T-cell (primary cell): ENCODE results near the gene DIMT1. TPM values are rescaled to one million over a fixed set of nuclear protein-coding genes. Genes with fewer than 3 reads are reported as not detected.

ENCODE experiments used
- ATAC-seq, 4 experiments: fragments of 200-7000 bp in 3 of 4; fragments of 150-1000 bp in 1 of 4; cut with Tn5 transposase; replicated peaks in 1 of 4; 1 replicate in 3 of 4; 2 replicates in 1 of 4; pipeline ENCODE4 v1.10.0; 2021; ENCODE audit warnings: moderate library complexity in 3 of 4, mild to moderate bottlenecking in 2 of 4, moderate number of reproducible peaks in 1 of 4
- CTCF ChIA-PET, 2 donors: fragments of 300-600 bp; sonication (Branson Sonifier 250); formaldehyde crosslinking; loops; one replicate each; lab custom pipeline; 2022; ENCODE audit warnings: antibody characterized with exemption in 2 of 2; lab: Charles Lee
- POLR2A ChIA-PET, 2 donors: fragments of 300-600 bp; sonication (Branson Sonifier 250); formaldehyde crosslinking; loops; one replicate each; lab custom pipeline; 2022; ENCODE audit warnings: antibody characterized with exemption in 2 of 2; lab: Charles Lee
- DNase-seq, 35 experiments: peaks; one replicate each; pipeline versions ENCODE4 v3.0.0 to v3.0.0-alpha.2; 2013 to 2023
- H3K27ac ChIP-seq: one replicate; pipeline ENCODE4 v1.5.1; 2013; ENCODE audit warnings: low read length
- H3K27me3 ChIP-seq, 2 experiments: replicated peaks in 1 of 2; 1 replicate in 1 of 2; 2 replicates in 1 of 2; pipeline versions ENCODE4 v1.6.1 to v1.7.0; 2013; ENCODE audit warnings: low read length in 1 of 2, mixed read lengths in 1 of 2; ENCODE audit not compliant: control insufficient read depth in 2 of 2, insufficient read depth in 2 of 2; ENCODE audit errors: extremely low read depth in 1 of 2
- H3K36me3 ChIP-seq, 2 donors: 1 replicate in 1 of 2; 2 replicates in 1 of 2; pipeline versions ENCODE4 v1.6.1 to v1.7.0; 2013; ENCODE audit warnings: low read length in 1 of 2; ENCODE audit not compliant: control insufficient read depth in 2 of 2, insufficient read depth in 1 of 2; ENCODE audit errors: extremely low read depth in 1 of 2
- H3K4me1 ChIP-seq, 2 experiments: 1 replicate in 1 of 2; 2 replicates in 1 of 2; pipeline versions ENCODE4 v1.6.1 to v1.7.0; 2013; ENCODE audit warnings: low read length in 2 of 2, mixed read lengths in 1 of 2; ENCODE audit not compliant: insufficient read depth in 2 of 2, control insufficient read depth in 1 of 2; ENCODE audit errors: extremely low read depth in 1 of 2
- H3K4me3 ChIP-seq, 2 donors: 1 replicate in 1 of 2; 2 replicates in 1 of 2; pipeline versions ENCODE4 v1.5.1 to v1.7.0; 2013; ENCODE audit warnings: mild to moderate bottlenecking in 2 of 2, low read length in 1 of 2, moderate library complexity in 1 of 2; ENCODE audit not compliant: control insufficient read depth in 1 of 2; ENCODE audit errors: extremely low read depth in 1 of 2
- H3K9me3 ChIP-seq: 2 replicates; pipeline ENCODE4 v1.7.0; 2013
- H3K27ac Mint-ChIP-seq, 2 donors: one replicate each; pipeline ENCODE4 v1.8.0; 2020 to 2021; ENCODE audit warnings: mild to moderate bottlenecking in 2 of 2, mixed read lengths in 2 of 2
- H3K27me3 Mint-ChIP-seq, 2 donors: one replicate each; pipeline ENCODE4 v1.8.0; 2021 to 2022; ENCODE audit warnings: mixed read lengths in 2 of 2
- H3K36me3 Mint-ChIP-seq: one replicate; pipeline ENCODE4 v1.8.0; 2021; ENCODE audit warnings: mixed read lengths
- H3K4me1 Mint-ChIP-seq, 3 donors: one replicate each; pipeline ENCODE4 v1.8.0; 2020 to 2022; ENCODE audit warnings: mixed read lengths in 3 of 3, mild to moderate bottlenecking in 1 of 3
- H3K4me3 Mint-ChIP-seq, 3 donors: one replicate each; pipeline ENCODE4 v1.8.0; 2020 to 2022; ENCODE audit warnings: mild to moderate bottlenecking in 3 of 3, mixed read lengths in 3 of 3, moderate library complexity in 3 of 3
- H3K9me3 Mint-ChIP-seq, 3 donors: one replicate each; pipeline ENCODE4 v1.8.0; 2020 to 2022; ENCODE audit warnings: mixed read lengths in 3 of 3
- WGBS: methylation state at CpG from one replicate; pipeline ENCODE4 v1.1.5; 2013; ENCODE audit warnings: missing lambda C conversion rate; ENCODE audit not compliant: insufficient coverage; 5-methylcytosine and 5-hydroxymethylcytosine counted together
- total RNA-seq, 35 experiments: library from RNA in 6 of 35; stranded (reverse) in 6 of 35; fragments of 120-200 nt in 1 of 35; gene quantifications; one replicate each; pipeline versions ENCODE4 v1.2.1 to v1.2.4 and lab custom pipeline; 2013 to 2026

Gene DIMT1
- total RNA-seq, 5 donors from 2014 or later (not counting 1 experiment from before 2014, with no cell fraction given), result 18.5 to 27.5 (median 25.4) TPM

- CTCF ChIA-PET, result interaction anchor here in 1 of 2 donors (0.6 kb wide), 1 partner anchor 865 kb away, joined by 4 read pairs; no protein-coding TSS in a partner anchor
- Histone ChIP-seq H3K4me1 (no peaks in the 10 kb centered on the region), H3K27ac (no peak overlapping the region), H3K9me3 (no peaks in the 10 kb centered on the region), H3K27me3 (no peaks in the 10 kb centered on the region), H3K36me3 (peaks cover 7 to 78% of the 10 kb centered on the region in 2 donors), H3K4me3 (no peak overlapping the region)
- ATAC-seq (no peak), DNase-seq (no peak)
- Mint-ChIP-seq H3K4me1 (no peaks in the 10 kb centered on the region), H3K9me3 (no peaks in the 10 kb centered on the region), H3K4me3 (no peak overlapping the region), H3K36me3 (peaks cover 49% of the 10 kb centered on the region), H3K27ac (peak overlapping the region; percentile 68 to 71), H3K27me3 (no peaks in the 10 kb centered on the region)
- WGBS, result 100% methylated on average over 2 of the region's 3 CpGs
- POLR2A ChIA-PET, result interaction anchor here in 1 of 2 donors (0.6 kb wide), 1 partner anchor 18 kb away, joined by 3 read pairs; no protein-coding TSS in a partner anchor
These were observed 27.6 kb downstream of the DIMT1 start for GRCh38 chr5:62376064-62376463.

- peaks cover 7 to 74% of the 10 kb centered on the region in 2 donors for H3K36me3 ChIP-seq
- no peaks in the 10 kb centered on the region for H3K27me3 ChIP-seq
- Mint-ChIP-seq H3K4me3 (no peak overlapping the region), H3K27me3 (no peaks in the 10 kb centered on the region), H3K36me3 (peaks cover 46% of the 10 kb centered on the region), H3K9me3 (no peaks in the 10 kb centered on the region), H3K27ac (peak overlapping the region in 1 of 2 donors; percentile 68), H3K4me1 (no peaks in the 10 kb centered on the region)
- CTCF ChIA-PET, result no interaction called here
- no peaks in the 10 kb centered on the region for H3K9me3 ChIP-seq
- H3K27ac ChIP-seq, result no peak overlapping the region
- ATAC-seq, result no peak
- DNase-seq, result no peak
- H3K4me1 ChIP-seq, result no peaks in the 10 kb centered on the region
- POLR2A ChIA-PET, result no interaction called here
- H3K4me3 ChIP-seq, result no peak overlapping the region
These were observed 28.1 kb downstream of the DIMT1 start for GRCh38 chr5:62375627-62376026.

- DNase-seq, result no peak
- ChIA-PET POLR2A (no interaction called here), CTCF (no interaction called here)
- H3K4me1 ChIP-seq, result no peaks in the 10 kb centered on the region
- H3K4me3 ChIP-seq, result no peak overlapping the region
- Mint-ChIP-seq H3K27ac (no peak overlapping the region), H3K36me3 (peaks cover 43% of the 10 kb centered on the region), H3K4me1 (no peaks in the 10 kb centered on the region), H3K9me3 (no peaks in the 10 kb centered on the region), H3K27me3 (no peaks in the 10 kb centered on the region), H3K4me3 (no peak overlapping the region)
- no CpG with 5 or more reads among the region's 1 CpG for WGBS
- no peak overlapping the region for H3K27ac ChIP-seq
- no peaks in the 10 kb centered on the region for H3K27me3 ChIP-seq
- no peak for ATAC-seq
- H3K36me3 ChIP-seq, result peaks cover 3 to 59% of the 10 kb centered on the region in 2 donors
- no peaks in the 10 kb centered on the region for H3K9me3 ChIP-seq
These were observed 29.6 kb downstream of the DIMT1 start for GRCh38 chr5:62374090-62374489.

GRCh38 chr5:62373382-62373781 is 30.3 kb downstream of the DIMT1 start:
- Histone ChIP-seq H3K9me3 (no peaks in the 10 kb centered on the region), H3K27me3 (no peaks in the 10 kb centered on the region), H3K4me1 (no peaks in the 10 kb centered on the region), H3K4me3 (no peak overlapping the region), H3K27ac (no peak overlapping the region), H3K36me3 (peaks cover under 1 to 54% of the 10 kb centered on the region in 2 donors)
- H3K27me3 Mint-ChIP-seq, result no peaks in the 10 kb centered on the region
- no CpG with 5 or more reads among the region's 3 CpGs for WGBS
- ChIA-PET CTCF (no interaction called here), POLR2A (no interaction called here)
- H3K4me1 Mint-ChIP-seq, result no peaks in the 10 kb centered on the region
- H3K4me3 Mint-ChIP-seq, result no peak overlapping the region
- DNase-seq (no peak), ATAC-seq (no peak)
- H3K9me3 Mint-ChIP-seq, result no peaks in the 10 kb centered on the region
- peaks cover 41% of the 10 kb centered on the region for H3K36me3 Mint-ChIP-seq
- peak overlapping the region in 1 of 2 donors; percentile 48 for H3K27ac Mint-ChIP-seq

GRCh38 chr5:62372600-62372999 is 31.1 kb downstream of the DIMT1 start:
- ChIA-PET POLR2A (no interaction called here), CTCF (no interaction called here)
- no peak for DNase-seq
- H3K9me3 ChIP-seq, result no peaks in the 10 kb centered on the region
- Mint-ChIP-seq H3K4me1 (no peaks in the 10 kb centered on the region), H3K27ac (peak overlapping the region; percentile 44 to 66), H3K4me3 (no peak overlapping the region), H3K36me3 (peaks cover 34% of the 10 kb centered on the region), H3K9me3 (no peaks in the 10 kb centered on the region), H3K27me3 (no peaks in the 10 kb centered on the region)
- no peaks in the 10 kb centered on the region for H3K27me3 ChIP-seq
- H3K27ac ChIP-seq, result no peak overlapping the region
- no peaks in the 10 kb centered on the region for H3K4me1 ChIP-seq
- H3K4me3 ChIP-seq, result no peak overlapping the region
- ATAC-seq, result no peak
- peaks cover 0 to 51% of the 10 kb centered on the region in 2 donors for H3K36me3 ChIP-seq
- WGBS, result 100% methylated on average over 2 of the region's 3 CpGs

- Mint-ChIP-seq H3K27me3 (no peaks in the 10 kb centered on the region), H3K36me3 (peaks cover 37% of the 10 kb centered on the region), H3K4me3 (no peak overlapping the region), H3K4me1 (peaks cover 0 to 3% (median 0%) of the 10 kb centered on the region in 3 donors), H3K9me3 (no peaks in the 10 kb centered on the region), H3K27ac (no peak overlapping the region)
- POLR2A ChIA-PET, result no interaction called here
- Histone ChIP-seq H3K4me1 (no peaks in the 10 kb centered on the region), H3K4me3 (no peak overlapping the region), H3K9me3 (no peaks in the 10 kb centered on the region), H3K36me3 (peaks cover 0 to 42% of the 10 kb centered on the region in 2 donors), H3K27ac (no peak overlapping the region), H3K27me3 (no peaks in the 10 kb centered on the region)
- ATAC-seq (no peak), DNase-seq (no peak)
- CTCF ChIA-PET, result no interaction called here
These were observed 32.3 kb downstream of the DIMT1 start for GRCh38 chr5:62371409-62371808.

- DNase-seq (no peak), ATAC-seq (no peak)
- H3K4me3 ChIP-seq, result no peak overlapping the region
- no CpG with 5 or more reads among the region's 2 CpGs for WGBS
- Mint-ChIP-seq H3K27me3 (no peaks in the 10 kb centered on the region), H3K9me3 (no peaks in the 10 kb centered on the region), H3K36me3 (peaks cover 45% of the 10 kb centered on the region), H3K4me1 (peaks cover 0 to 3% (median 0%) of the 10 kb centered on the region in 3 donors), H3K27ac (no peak overlapping the region), H3K4me3 (no peak overlapping the region)
- peaks cover 2 to 45% of the 10 kb centered on the region in 2 donors for H3K36me3 ChIP-seq
- no peaks in the 10 kb centered on the region for H3K27me3 ChIP-seq
- H3K9me3 ChIP-seq, result no peaks in the 10 kb centered on the region
- ChIA-PET POLR2A (interaction anchor here (0.7 to 1.1 kb wide), 2 partner anchors 9 to 42 kb away, joined by 3 to 4 read pairs; no protein-coding TSS in a partner anchor), CTCF (interaction anchor here in 1 of 2 donors (1.9 kb wide), 1 partner anchor 34 kb away, joined by 4 read pairs; the partner anchor contains the start of gene DIMT1)
- no peak overlapping the region for H3K27ac ChIP-seq
- no peaks in the 10 kb centered on the region for H3K4me1 ChIP-seq
These were observed 34.7 kb downstream of the DIMT1 start for GRCh38 chr5:62369039-62369438.
